B cell (primary cell): ENCODE results near the gene SEMA3B. TPM values are rescaled to one million over a fixed set of nuclear protein-coding genes. Genes with fewer than 3 reads are reported as not detected.

Experiments used
- ATAC-seq: fragments of 200-7000 bp; cut with Tn5 transposase; one replicate; pipeline ENCODE4 v1.10.0; 2021; ENCODE audit warnings: low read depth, mild to moderate bottlenecking, moderate number of reproducible peaks, moderate library complexity
- CTCF ChIA-PET: fragments of 350-600 bp; sonication (Branson Sonifier 250); formaldehyde crosslinking; loops from one replicate; lab custom pipeline; 2021; ENCODE audit warnings: antibody characterized with exemption, inconsistent platforms; lab: Charles Lee
- POLR2A ChIA-PET: fragments of 350-600 bp; sonication (Branson Sonifier 250); formaldehyde crosslinking; loops from one replicate; lab custom pipeline; 2021; ENCODE audit warnings: antibody characterized with exemption; lab: Charles Lee
- DNase-seq: peaks from one replicate; pipeline ENCODE4 v3.0.0; 2013
- H2AFZ ChIP-seq: 2 replicates; pipeline ENCODE4 v1.6.1; 2012; ENCODE audit warnings: mild to moderate bottlenecking, low read depth, low read length; ENCODE audit not compliant: insufficient read depth, poor library complexity, severe bottlenecking
- H3K27ac ChIP-seq, 2 donors: 1 replicate in 1 of 2; 2 replicates in 1 of 2; pipeline ENCODE4 v1.5.1; 2012 to 2013; ENCODE audit warnings: low read length in 2 of 2, mild to moderate bottlenecking in 2 of 2, moderate library complexity in 1 of 2
- H3K27me3 ChIP-seq, 4 experiments: fragments of 200-600 bp in 1 of 4; sonication (generic) in 1 of 4; replicated peaks in 1 of 4; 1 replicate in 2 of 4; 2 replicates in 2 of 4; pipeline versions ENCODE4 v1.6.1 to v1.7.0; 2013 to 2016; ENCODE audit warnings: low read length in 3 of 4, mild to moderate bottlenecking in 2 of 4, mixed read lengths in 1 of 4, moderate library complexity in 1 of 4; ENCODE audit not compliant: insufficient read depth in 4 of 4, control insufficient read depth in 3 of 4; ENCODE audit errors: control extremely low read depth in 1 of 4
- H3K36me3 ChIP-seq, 2 experiments: replicated peaks in 1 of 2; 1 replicate in 1 of 2; 2 replicates in 1 of 2; pipeline versions ENCODE4 v1.6.1 to v1.7.1; 2013; ENCODE audit warnings: low read length in 1 of 2; ENCODE audit not compliant: insufficient read depth in 2 of 2, control insufficient read depth in 1 of 2; ENCODE audit errors: control extremely low read depth in 1 of 2, extremely low read depth in 1 of 2
- H3K4me1 ChIP-seq, 2 donors: fragments of 200-600 bp in 1 of 2; sonication (generic) in 1 of 2; 1 replicate in 1 of 2; 2 replicates in 1 of 2; pipeline versions ENCODE4 v1.5.1 to v1.6.1; 2013 to 2017; ENCODE audit warnings: low read length in 2 of 2; ENCODE audit not compliant: control insufficient read depth in 2 of 2, insufficient read depth in 2 of 2
- H3K4me2 ChIP-seq: replicated peaks from 2 replicates; pipeline ENCODE3; 2012; ENCODE audit warnings: mild to moderate bottlenecking, low read depth, low read length; ENCODE audit not compliant: poor library complexity, severe bottlenecking
- H3K4me3 ChIP-seq, 5 experiments: fragments of 200-600 bp in 1 of 5; sonication (generic) in 1 of 5; 1 replicate in 3 of 5; 2 replicates in 2 of 5; pipeline versions ENCODE4 v1.5.1 to v1.7.0; 2011 to 2016; ENCODE audit warnings: low read length in 4 of 5, mild to moderate bottlenecking in 4 of 5, low read depth in 2 of 5, control low read depth in 1 of 5, moderate library complexity in 1 of 5; ENCODE audit not compliant: insufficient read depth in 1 of 5; ENCODE audit errors: control extremely low read depth in 1 of 5, extremely low read depth in 1 of 5
- H3K79me2 ChIP-seq: fragments of 200-600 bp; sonication (generic); one replicate; pipeline ENCODE4 v1.6.0; 2016; ENCODE audit warnings: low read length; ENCODE audit not compliant: control insufficient read depth, insufficient read depth
- H3K9ac ChIP-seq: fragments of 200-600 bp; sonication (generic); 2 replicates; pipeline ENCODE4 v1.6.1; 2017; ENCODE audit warnings: mild to moderate bottlenecking, low read length, moderate library complexity
- H3K9me3 ChIP-seq, 3 donors: one replicate each; pipeline versions ENCODE4 v1.6.1 to v1.7.1; 2013; ENCODE audit warnings: low read length in 2 of 3; ENCODE audit not compliant: control insufficient read depth in 2 of 3, insufficient read depth in 1 of 3; ENCODE audit errors: control extremely low read depth in 1 of 3
- H4K20me1 ChIP-seq: 2 replicates; pipeline ENCODE4 v1.6.0; 2012; ENCODE audit warnings: mild to moderate bottlenecking, low read length; ENCODE audit not compliant: insufficient read depth, control insufficient read depth, poor library complexity, severe bottlenecking
- H3K27ac Mint-ChIP-seq: one replicate; pipeline ENCODE4 v1.8.0; 2021; ENCODE audit warnings: mixed read lengths
- H3K27me3 Mint-ChIP-seq: one replicate; pipeline ENCODE4 v1.8.0; 2021; ENCODE audit warnings: mixed read lengths
- H3K4me1 Mint-ChIP-seq: one replicate; pipeline ENCODE4 v1.8.0; 2021; ENCODE audit warnings: mixed read lengths
- H3K4me3 Mint-ChIP-seq: one replicate; pipeline ENCODE4 v1.8.0; 2021; ENCODE audit warnings: mixed read lengths
- H3K9me3 Mint-ChIP-seq: one replicate; pipeline ENCODE4 v1.8.0; 2022; ENCODE audit warnings: mixed read lengths; ENCODE audit not compliant: insufficient read depth
- EZH2 ChIP-seq: IDR thresholded peaks from 2 replicates; pipeline ENCODE4 v1.6.1; 2012; ENCODE audit warnings: borderline replicate concordance, low read depth, mild to moderate bottlenecking, moderate library complexity, low read length; ENCODE audit not compliant: insufficient read depth, poor library complexity, severe bottlenecking
- WGBS: methylation state at CpG from one replicate; pipeline ENCODE4 v1.1.5; 2013; ENCODE audit warnings: missing lambda C conversion rate; ENCODE audit not compliant: insufficient coverage; 5-methylcytosine and 5-hydroxymethylcytosine counted together
- intact Hi-C: fragments of 100-400 bp; cut with micrococcal nuclease; formaldehyde crosslinking; loops from one replicate; pipeline ENCODE4 v1.10.0; 2022
- polyA plus RNA-seq: library from polyadenylated mRNA; depleted of rRNA; stranded (reverse); fragments of >200 nt; gene quantifications from 2 replicates; pipeline ENCODE4 v1.2.3, GENCODE V29; 2012
- total RNA-seq, 2 donors: library from RNA; stranded (reverse); fragments of 120-200 nt in 1 of 2; gene quantifications; 1 replicate in 1 of 2; 2 replicates in 1 of 2; pipeline versions ENCODE4 v1.2.3 to v1.2.4, GENCODE V29; 2013 to 2022
- TF ChIP-seq, protein P1 (sequence below): fragments of 200-600 bp; IDR thresholded peaks from one replicate; pipeline ENCODE4 v1.8.0; 2022; ENCODE audit warnings: antibody characterized with exemption, mild to moderate bottlenecking

Gene SEMA3B
- total and polyA plus RNA-seq, 2 donors (not counting 1 experiment from before 2014, with no cell fraction given): 0.34 to 0.52 TPM

DNA sequence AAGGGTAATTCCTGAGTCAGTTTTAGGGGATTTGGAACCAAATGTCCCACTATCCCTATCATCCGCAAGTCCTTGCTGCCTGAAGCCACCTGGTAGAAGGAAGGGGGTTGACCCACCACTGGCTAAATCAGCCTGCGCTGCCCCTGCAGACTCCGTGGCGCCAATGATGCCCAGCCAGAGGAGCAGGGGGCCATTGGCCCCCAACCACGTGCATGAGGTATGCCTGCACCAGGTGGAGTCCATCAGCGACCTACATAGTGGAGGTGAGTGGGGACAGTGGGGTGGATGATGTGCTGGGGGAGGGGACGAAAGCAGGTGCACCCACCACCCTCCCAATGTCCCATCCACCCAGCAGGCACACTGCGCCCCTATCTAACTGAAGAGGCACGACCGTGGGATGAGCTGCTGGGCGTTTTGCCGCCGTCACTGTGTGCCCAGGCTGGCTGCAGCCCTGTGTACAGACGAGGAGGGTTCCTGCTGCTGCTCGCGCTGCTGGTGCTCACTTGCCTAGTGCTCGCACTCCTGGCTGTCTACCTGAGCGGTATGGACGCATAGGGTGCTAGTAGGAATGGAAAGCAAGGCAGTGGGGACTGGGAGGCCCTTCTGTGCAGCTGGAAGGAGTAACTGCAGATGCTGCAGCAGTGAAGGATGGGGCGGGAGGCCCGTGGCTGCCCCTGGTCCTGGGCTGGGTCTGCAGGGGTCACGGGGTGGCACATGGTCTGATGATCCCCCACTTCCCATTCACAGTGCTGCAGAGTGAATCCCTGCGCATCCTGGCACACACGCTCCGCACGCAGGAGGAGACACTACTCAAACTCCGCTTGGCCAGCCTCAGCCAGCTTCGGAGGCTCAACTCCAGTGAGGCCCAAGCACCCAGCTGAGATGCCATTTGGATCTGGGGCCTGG is 17.6 kb downstream of the SEMA3B start:
- H3K9ac ChIP-seq: no peak overlapping the region
- ChIA-PET POLR2A (no interaction called here), CTCF (interaction anchor here (1.7 kb wide), 1 partner anchor 27 kb away, joined by 4 read pairs; no protein-coding TSS in a partner anchor)
- WGBS: 98% methylated on average over 24 of the region's 28 CpGs
- no peak overlapping the region for H3K4me3 ChIP-seq
- Mint-ChIP-seq H3K4me1 (peaks cover 5% of the 10 kb centered on the region), H3K27me3 (no peaks in the 10 kb centered on the region), H3K27ac (no peak overlapping the region), H3K9me3 (no peaks in the 10 kb centered on the region), H3K4me3 (no peak overlapping the region)
- H3K4me1 ChIP-seq: peaks cover 5 to 6% of the 10 kb centered on the region in 2 donors
- intact Hi-C loops: no loop called here
- peaks cover 0 to 29% of the 10 kb centered on the region in 2 experiments for H3K36me3 ChIP-seq
- H3K9me3 ChIP-seq: no peaks in the 10 kb centered on the region
- no peaks in the 10 kb centered on the region for H3K27me3 ChIP-seq
- no peak overlapping the region for H2AFZ ChIP-seq
- no peak overlapping the region for H3K27ac ChIP-seq
- DNase-seq: no peak
- no peak for ATAC-seq
- no peak overlapping the region for H3K4me2 ChIP-seq
- TF ChIP-seq, protein P1, sequence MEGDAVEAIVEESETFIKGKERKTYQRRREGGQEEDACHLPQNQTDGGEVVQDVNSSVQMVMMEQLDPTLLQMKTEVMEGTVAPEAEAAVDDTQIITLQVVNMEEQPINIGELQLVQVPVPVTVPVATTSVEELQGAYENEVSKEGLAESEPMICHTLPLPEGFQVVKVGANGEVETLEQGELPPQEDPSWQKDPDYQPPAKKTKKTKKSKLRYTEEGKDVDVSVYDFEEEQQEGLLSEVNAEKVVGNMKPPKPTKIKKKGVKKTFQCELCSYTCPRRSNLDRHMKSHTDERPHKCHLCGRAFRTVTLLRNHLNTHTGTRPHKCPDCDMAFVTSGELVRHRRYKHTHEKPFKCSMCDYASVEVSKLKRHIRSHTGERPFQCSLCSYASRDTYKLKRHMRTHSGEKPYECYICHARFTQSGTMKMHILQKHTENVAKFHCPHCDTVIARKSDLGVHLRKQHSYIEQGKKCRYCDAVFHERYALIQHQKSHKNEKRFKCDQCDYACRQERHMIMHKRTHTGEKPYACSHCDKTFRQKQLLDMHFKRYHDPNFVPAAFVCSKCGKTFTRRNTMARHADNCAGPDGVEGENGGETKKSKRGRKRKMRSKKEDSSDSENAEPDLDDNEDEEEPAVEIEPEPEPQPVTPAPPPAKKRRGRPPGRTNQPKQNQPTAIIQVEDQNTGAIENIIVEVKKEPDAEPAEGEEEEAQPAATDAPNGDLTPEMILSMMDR: no peak
- TF ChIP-seq EZH2: no peak
- no peaks in the 10 kb centered on the region for H4K20me1 ChIP-seq
- H3K79me2 ChIP-seq: peaks cover 11% of the 10 kb centered on the region

DNA sequence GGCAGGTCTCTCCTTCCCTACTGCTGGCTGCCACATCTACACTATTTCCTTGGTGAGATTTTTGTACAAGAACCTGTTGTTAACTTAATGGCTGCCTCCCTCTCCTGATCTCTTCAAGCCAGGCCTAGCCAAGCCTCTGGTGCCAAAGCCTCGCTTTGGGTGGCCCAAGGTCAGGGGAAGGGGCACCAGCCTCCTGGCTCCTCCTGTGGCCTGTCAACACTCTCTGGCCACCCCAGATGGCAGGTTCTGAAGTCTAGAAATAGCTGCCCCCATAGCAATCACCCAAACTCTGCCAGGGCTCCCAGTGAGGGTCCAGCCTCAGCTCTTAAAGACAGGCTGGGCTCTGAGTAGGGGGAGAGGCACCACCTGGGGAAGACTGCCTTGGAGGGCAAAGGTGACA is 18.3 kb downstream of the SEMA3B start:
- ChIA-PET POLR2A (no interaction called here), CTCF (interaction anchor here (1.0 to 1.7 kb wide), 3 partner anchors 8 to 27 kb away, joined by 3 to 4 read pairs (median 4); partner anchors contain the start of gene LSMEM2)
- Histone ChIP-seq H3K4me2 (no peak overlapping the region), H3K9ac (no peak overlapping the region), H3K27me3 (no peaks in the 10 kb centered on the region), H3K4me1 (peaks cover 7 to 9% of the 10 kb centered on the region in 2 donors), H3K9me3 (no peaks in the 10 kb centered on the region), H3K27ac (no peak overlapping the region), H4K20me1 (no peaks in the 10 kb centered on the region), H3K4me3 (no peak overlapping the region), H3K79me2 (peaks cover 18% of the 10 kb centered on the region), H3K36me3 (peaks cover 0 to 29% of the 10 kb centered on the region in 2 experiments), H2AFZ (no peak overlapping the region)
- H3K9me3 Mint-ChIP-seq: no peaks in the 10 kb centered on the region
- TF ChIP-seq, protein P1: no peak
- no peak overlapping the region for H3K4me3 Mint-ChIP-seq
- ATAC-seq (no peak), DNase-seq (no peak)
- no peak overlapping the region for H3K27ac Mint-ChIP-seq
- intact Hi-C loops: no loop called here
- peaks cover 7% of the 10 kb centered on the region for H3K4me1 Mint-ChIP-seq
- H3K27me3 Mint-ChIP-seq: no peaks in the 10 kb centered on the region
- 100% methylated on average over 1 of the region's 1 CpG for WGBS
